Temporal lobe (tissue), 2 donors: ENCODE results near the gene ATP13A3. TPM values are rescaled to one million over a fixed set of nuclear protein-coding genes. Genes with fewer than 3 reads are reported as not detected.

Source experiments
- small RNA-seq: library from RNA; depleted of rRNA; stranded (forward); fragments of <200 nt; gene quantifications from one replicate; pipeline ENCODE3, GENCODE V24; 2014; ENCODE audit warnings: low replicate concordance
- total RNA-seq: library from RNA; depleted of rRNA; stranded (reverse); fragments of >200 nt; gene quantifications from one replicate; pipeline ENCODE4 v1.2.3, GENCODE V29; 2014

The ATP13A3 gene
- total RNA-seq, 1 donor from 2014 or later, result 116 TPM

Small RNAs within 50 kb of the gene (small RNA-seq; reads per million reads assigned to genes)
- gene AC108676.2 (not detected), gene RNU6-1101P (not detected)

Other genes with a start within 250 kb of the ATP13A3 start
- gene CPN2, start 135.7 kb downstream of the ATP13A3 start, total RNA-seq, result not detected
- not detected for gene LRRC15, start 117.3 kb downstream of the ATP13A3 start, total RNA-seq
- gene GP5, start 87.7 kb downstream of the ATP13A3 start, total RNA-seq, result under 0.01 TPM
- 33.9 TPM for gene TMEM44, start 146.4 kb upstream of the ATP13A3 start, total RNA-seq
- 26.1 TPM for gene LSG1, start 185.2 kb upstream of the ATP13A3 start, total RNA-seq
- gene FAM43A, start 198.9 kb upstream of the ATP13A3 start, total RNA-seq, result 2.5 TPM